SK-N-MC (cell line): ENCODE data around the gene SPEM3.

Source experiments
- DNase-seq: peaks from one replicate; pipeline ENCODE4 v3.0.0-alpha.2; 2011; ENCODE audit warnings: low read depth, low spot score
- H3K27ac ChIP-seq: fragments of 200-600 bp; sonication (generic); 2 replicates; pipeline ENCODE4 v1.5.1; 2016; ENCODE audit warnings: mixed run types
- H3K36me3 ChIP-seq: fragments of 200-600 bp; sonication (generic); 2 replicates; pipeline ENCODE4 v1.6.1; 2017; ENCODE audit warnings: antibody characterized with exemption, low read length, mixed read lengths; ENCODE audit not compliant: insufficient read depth
- H3K4me3 ChIP-seq: fragments of 200-600 bp; sonication (generic); 2 replicates; pipeline ENCODE4 v1.5.1; 2016
- H3K9ac ChIP-seq: fragments of 200-600 bp; sonication (generic); 2 replicates; pipeline ENCODE4 v1.8.0; 2017; ENCODE audit warnings: mixed run types, mixed read lengths; ENCODE audit not compliant: insufficient read length
- H3K9me3 ChIP-seq: fragments of 200-600 bp; sonication (generic); 2 replicates; pipeline ENCODE4 v1.6.1; 2017; ENCODE audit warnings: low read depth, mild to moderate bottlenecking, antibody characterized with exemption, low read length, moderate library complexity, mixed read lengths
- EZH2 ChIP-seq: fragments of 200-600 bp; sonication (generic); IDR thresholded peaks from one replicate; pipeline ENCODE4 v1.6.1; 2017; ENCODE audit warnings: antibody characterized with exemption
- FOXP2 ChIP-seq: optimal IDR thresholded peaks from 2 replicates; pipeline ENCODE3; 2011; ENCODE audit warnings: mild to moderate bottlenecking, moderate library complexity; ENCODE audit not compliant: insufficient read depth; ENCODE audit errors: extremely low read length, control extremely low read depth
- POLR2AphosphoS5 ChIP-seq: IDR thresholded peaks from 2 replicates; pipeline ENCODE4 v1.6.1; 2012; ENCODE audit warnings: mild to moderate bottlenecking, low read depth, low read length, borderline replicate concordance

The SPEM3 gene

DNA sequence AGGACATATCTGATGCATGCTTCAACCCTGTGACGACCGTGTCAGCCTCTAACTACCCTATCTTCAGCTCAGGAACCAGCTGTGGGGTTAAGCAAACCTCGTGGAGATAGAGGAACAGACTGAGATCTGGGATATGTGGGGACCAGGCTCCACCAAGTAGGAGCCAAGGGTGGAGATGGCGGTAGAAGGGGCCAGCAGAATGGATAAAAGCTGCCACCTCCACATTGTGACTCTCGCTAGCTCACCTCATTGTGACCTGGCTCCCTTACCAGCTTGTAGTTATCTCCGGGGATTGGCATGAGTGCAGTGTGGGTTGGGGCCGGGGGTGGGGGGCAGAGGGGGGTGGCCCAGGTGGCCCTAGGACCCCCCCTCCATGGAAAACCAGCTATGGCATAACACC, 3.3 kb upstream of the SPEM3 start, which contains the start of gene SPEM2:
SPEM2 (plus strand) TSS at position 301 of the 400 bp plus-strand sequence; CDS start at position 374, 73 bp downstream.
- no peak for DNase-seq
- TF ChIP-seq FOXP2, result no peak
- no peak for TF ChIP-seq EZH2
- no peak for TF ChIP-seq POLR2AphosphoS5
- H3K9ac ChIP-seq, result no peak within 1 kb of the TSS

DNA sequence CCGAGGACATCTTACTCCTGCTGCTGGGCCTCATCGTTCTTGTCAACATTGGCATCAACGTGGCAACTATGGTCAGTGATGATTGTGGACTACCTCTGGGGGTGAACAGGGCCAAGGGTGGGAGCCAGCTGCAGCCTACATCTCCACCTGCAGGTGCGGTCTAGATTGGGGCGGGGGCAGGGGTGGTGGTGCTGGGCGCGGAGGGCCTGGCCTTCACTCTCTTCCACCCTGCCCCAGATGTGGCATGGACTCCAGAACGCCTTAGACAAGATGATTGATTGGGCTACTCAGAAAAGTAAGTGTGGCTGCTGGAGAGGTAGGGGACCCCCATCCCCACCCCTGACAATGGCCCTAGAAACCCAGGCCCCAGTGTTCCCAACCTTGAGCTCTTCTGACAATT, 2.9 kb upstream of the SPEM3 start:
- H3K9me3 ChIP-seq, result no peaks in the 10 kb centered on the region
- no peak for DNase-seq
- no peaks in the 10 kb centered on the region for H3K36me3 ChIP-seq
- no peak overlapping the region for H3K4me3 ChIP-seq
- no peak for TF ChIP-seq FOXP2
- TF ChIP-seq POLR2AphosphoS5, result no peak
- no peak for TF ChIP-seq EZH2
- no peak overlapping the region for H3K27ac ChIP-seq
- no peak overlapping the region for H3K9ac ChIP-seq

More for the DNA sequence above, 3.3 kb upstream of the SPEM3 start, which contains the start of gene SPEM2:
- Histone ChIP-seq H3K4me3 (no peak within 1 kb of the TSS), H3K27ac (no peak within 1 kb of the TSS), H3K36me3 (no peaks in the 10 kb centered on the region), H3K9me3 (no peaks in the 10 kb centered on the region)

DNA sequence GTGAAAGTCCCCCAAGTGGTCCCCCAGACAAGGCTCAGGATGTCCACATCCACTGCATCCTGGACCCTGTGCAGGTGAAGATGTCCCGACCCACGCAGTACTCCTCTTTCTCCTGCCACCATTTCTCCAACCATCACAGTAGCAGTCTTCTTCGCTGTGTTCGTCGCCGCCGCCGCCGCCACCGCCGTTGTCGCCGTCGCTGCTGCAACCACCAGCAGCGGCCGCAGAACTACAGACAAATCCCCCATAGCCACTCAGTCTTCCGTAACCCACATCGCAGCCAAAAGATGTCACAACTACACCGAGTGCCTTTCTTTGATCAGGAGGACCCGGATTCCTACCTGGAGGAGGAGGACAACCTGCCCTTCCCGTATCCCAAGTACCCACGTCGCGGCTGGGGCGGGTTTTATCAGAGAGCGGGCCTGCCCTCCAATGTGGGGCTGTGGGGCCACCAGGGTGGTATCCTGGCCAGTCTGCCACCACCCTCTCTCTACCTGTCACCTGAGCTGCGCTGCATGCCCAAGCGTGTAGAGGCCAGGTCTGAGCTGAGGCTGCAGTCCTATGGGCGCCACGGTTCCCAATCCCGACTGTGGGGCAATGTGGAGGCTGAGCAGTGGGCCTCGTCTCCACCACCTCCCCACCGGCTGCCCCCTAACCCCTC, 2.3 kb upstream of the SPEM3 start:
- TF ChIP-seq EZH2, result no peak
- TF ChIP-seq FOXP2, result no peak
- no peak for TF ChIP-seq POLR2AphosphoS5
- Histone ChIP-seq H3K36me3 (no peaks in the 10 kb centered on the region), H3K4me3 (no peak overlapping the region), H3K9ac (no peak overlapping the region), H3K27ac (no peak overlapping the region), H3K9me3 (no peaks in the 10 kb centered on the region)
- no peak for DNase-seq

DNA sequence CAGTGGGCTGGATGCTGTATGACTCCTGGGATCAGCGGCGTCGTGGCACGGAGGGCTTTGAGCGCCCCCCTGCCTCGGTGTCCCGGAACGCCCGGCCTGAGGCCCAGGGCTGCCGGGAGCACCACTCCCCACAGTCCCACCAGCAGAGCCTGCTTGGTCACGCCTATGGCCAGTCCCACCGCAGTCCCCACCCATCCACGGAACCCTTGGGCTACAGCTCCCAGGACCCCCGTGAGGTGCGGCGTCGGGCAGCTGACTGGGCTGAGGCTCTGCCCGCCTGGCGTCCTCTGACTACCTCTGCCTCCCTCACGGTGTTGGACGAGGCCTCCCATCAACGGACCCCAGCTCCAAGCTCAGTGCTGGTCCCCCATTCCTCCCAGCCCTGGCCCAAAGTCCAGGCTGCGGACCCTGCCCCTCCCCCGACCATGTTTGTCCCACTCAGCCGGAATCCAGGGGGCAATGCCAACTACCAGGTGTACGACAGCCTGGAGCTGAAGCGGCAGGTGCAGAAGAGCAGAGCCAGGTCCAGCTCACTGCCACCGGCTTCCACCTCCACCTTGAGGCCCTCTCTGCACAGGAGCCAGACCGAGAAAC, 1.7 kb upstream of the SPEM3 start:
- Histone ChIP-seq H3K9me3 (no peaks in the 10 kb centered on the region), H3K36me3 (no peaks in the 10 kb centered on the region), H3K27ac (no peak overlapping the region), H3K9ac (no peak overlapping the region), H3K4me3 (no peak overlapping the region)
- no peak for TF ChIP-seq FOXP2
- no peak for DNase-seq

DNA sequence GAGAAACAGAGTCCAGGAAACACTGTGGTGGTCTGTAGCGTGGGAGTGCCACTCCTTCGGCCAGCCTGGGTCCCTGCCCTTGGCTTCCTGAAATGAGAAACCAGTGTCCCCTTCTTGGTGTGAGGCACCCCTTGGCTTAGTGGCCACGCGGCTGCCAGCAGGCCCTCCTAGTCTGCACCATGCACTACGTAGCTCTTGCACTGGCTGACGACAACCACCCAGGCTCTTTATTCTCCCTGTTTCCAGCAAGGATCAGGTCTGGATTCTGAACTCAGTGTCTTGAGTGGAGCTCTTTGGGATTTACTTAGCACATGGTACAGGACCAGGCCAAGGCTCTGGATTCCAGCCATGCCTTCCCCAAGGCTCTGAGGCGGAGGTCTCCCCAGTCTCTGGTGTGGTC, 1.1 kb upstream of the SPEM3 start:
- Histone ChIP-seq H3K27ac (no peak overlapping the region), H3K36me3 (no peaks in the 10 kb centered on the region), H3K9me3 (no peaks in the 10 kb centered on the region), H3K9ac (no peak overlapping the region), H3K4me3 (no peak overlapping the region)
- DNase-seq, result no peak
- TF ChIP-seq EZH2 (no peak), FOXP2 (no peak)

DNA sequence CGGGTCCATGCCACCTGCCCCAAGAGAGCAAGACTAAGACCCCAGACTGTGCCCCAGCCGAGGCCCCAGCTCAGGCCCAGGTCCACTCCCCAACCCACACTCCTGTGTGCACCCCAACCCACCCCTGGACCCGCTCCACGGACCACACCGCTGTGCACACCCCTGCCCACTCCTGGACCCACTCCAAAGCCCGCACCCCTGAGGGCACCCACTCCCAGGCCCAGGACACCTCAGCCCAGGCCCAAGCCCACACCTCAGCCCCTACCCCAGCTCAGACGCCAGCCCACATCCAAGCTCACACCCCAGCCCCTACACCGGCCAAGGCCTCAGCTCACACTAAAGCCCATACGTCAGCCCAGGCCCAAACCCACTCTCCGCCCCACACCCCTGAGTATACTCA, 1.1 kb downstream of the SPEM3 start:
- no peak overlapping the region for H3K9ac ChIP-seq
- no peak overlapping the region for H3K4me3 ChIP-seq
- TF ChIP-seq POLR2AphosphoS5 (no peak), FOXP2 (no peak), EZH2 (no peak)
- no peak for DNase-seq
- H3K9me3 ChIP-seq, result no peaks in the 10 kb centered on the region
- no peak overlapping the region for H3K27ac ChIP-seq
- H3K36me3 ChIP-seq, result no peaks in the 10 kb centered on the region

DNA sequence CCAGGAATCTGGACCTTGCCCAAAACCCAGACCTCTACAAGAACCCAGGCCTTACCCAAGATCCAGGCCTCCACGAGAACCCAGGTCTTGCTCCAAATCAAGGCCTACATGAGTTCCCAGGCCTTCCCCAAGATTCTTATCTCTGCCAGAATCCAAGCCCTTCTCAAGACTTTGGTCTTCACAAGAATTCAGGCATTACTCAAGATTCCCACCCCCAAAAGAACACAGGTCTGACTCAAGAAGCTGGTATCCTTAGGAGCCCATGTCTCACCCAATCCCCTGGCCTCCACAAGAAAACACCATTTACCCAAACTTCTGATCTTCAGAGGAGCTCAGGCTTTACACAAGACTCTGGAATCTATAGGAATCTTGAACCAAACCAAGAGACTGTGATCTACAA, 2.6 kb downstream of the SPEM3 start:
- H3K9ac ChIP-seq, result no peak overlapping the region
- TF ChIP-seq FOXP2 (no peak), POLR2AphosphoS5 (no peak), EZH2 (no peak)
- no peak overlapping the region for H3K27ac ChIP-seq
- H3K4me3 ChIP-seq, result no peak overlapping the region
- no peaks in the 10 kb centered on the region for H3K9me3 ChIP-seq
- no peaks in the 10 kb centered on the region for H3K36me3 ChIP-seq
- no peak for DNase-seq

DNA sequence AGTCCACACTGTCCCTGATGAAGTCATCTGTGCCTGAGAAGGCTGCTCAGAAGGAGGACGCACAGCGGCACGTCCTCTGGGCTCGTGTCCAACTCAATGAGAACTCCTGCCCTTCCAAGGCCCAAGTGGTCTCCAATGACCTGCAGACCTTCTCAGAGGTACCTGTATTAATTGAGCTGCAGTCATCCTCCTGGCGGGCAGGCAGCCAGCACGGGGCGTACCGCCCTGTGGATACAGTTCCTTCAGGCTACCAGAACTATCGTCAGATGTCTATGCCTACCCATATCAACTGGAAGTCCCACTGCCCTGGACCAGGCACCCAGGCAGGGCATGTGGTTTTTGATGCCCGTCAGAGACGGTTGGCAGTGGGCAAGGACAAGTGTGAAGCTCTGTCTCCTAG, 3.6 kb downstream of the SPEM3 start:
- H3K4me3 ChIP-seq, result no peak overlapping the region

DNA sequence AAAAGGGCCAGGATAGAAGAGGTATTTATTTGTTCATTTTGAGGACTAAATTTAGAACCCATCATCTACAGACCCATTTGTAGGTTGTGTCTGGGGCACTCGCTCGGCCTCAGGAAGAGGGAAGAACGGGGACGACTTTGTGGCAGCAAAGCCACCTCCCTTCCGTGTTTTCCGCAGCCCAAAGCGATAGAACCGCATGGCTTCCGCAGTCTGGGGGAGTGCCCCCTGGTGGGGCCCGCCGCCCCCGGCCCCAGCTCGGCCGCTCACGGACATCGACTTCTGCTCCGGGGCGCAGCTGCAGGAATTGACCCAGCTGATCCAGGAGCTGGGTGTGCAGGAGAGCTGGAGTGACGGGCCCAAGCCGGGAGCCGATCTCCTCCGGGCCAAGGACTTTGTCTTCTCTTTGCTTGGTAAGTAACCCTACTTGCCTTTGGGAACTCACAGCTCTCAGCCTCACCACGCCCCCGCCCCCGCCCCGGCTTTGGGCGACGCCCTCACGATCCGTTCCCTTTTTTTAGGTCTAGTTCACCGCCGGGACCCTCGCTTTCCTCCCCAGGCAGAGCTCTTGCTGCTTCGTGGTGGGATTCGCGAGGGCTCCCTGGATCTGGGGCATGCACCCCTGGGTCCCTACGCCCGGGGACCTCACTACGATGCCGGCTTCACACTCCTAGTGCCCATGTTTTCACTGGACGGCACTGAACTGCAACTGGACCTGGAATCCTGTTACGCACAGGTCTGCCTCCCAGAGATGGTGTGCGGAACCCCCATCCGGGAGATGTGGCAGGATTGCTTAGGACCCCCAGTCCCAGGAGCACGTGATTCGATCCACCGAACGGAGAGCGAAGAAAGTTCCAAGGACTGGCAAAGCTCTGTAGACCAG, 7.3 kb downstream of the SPEM3 start:
- H3K27ac ChIP-seq, result peak overlapping the region; percentile 67
- no peak for DNase-seq

More for the DNA sequence above, 3.6 kb downstream of the SPEM3 start:
- no peak for DNase-seq
- Histone ChIP-seq H3K9me3 (no peaks in the 10 kb centered on the region), H3K36me3 (no peaks in the 10 kb centered on the region), H3K9ac (no peak overlapping the region), H3K27ac (no peak overlapping the region)
- TF ChIP-seq POLR2AphosphoS5 (no peak), FOXP2 (no peak), EZH2 (no peak)

More for the DNA sequence above, 7.3 kb downstream of the SPEM3 start:
- H3K4me3 ChIP-seq, result peak overlapping the region; percentile 93
- H3K9me3 ChIP-seq, result no peaks in the 10 kb centered on the region
- no peaks in the 10 kb centered on the region for H3K36me3 ChIP-seq
- TF ChIP-seq POLR2AphosphoS5 (peak; percentile 9; the same call in 1 of the 2 replicates), FOXP2 (no peak)
- H3K9ac ChIP-seq, result peak overlapping the region; percentile 67
